Left lobe of liver (tissue), 2 donors: ENCODE measurements around the gene PIGL. TPM values are rescaled to one million over a fixed set of nuclear protein-coding genes. Genes with fewer than 3 reads are reported as not detected.
"Not testable (repeated sequence)": the region's sequence is repeated elsewhere in the genome, so short reads cannot be mapped to it uniquely, and the experiment has no call there.

ENCODE experiments used
- ATAC-seq: fragments of 200-7000 bp; cut with Tn5 transposase; one replicate; pipeline ENCODE4 v1.9.1; 2020; ENCODE audit warnings: mild to moderate bottlenecking, moderate library complexity
- DNase-seq: peaks from one replicate; pipeline ENCODE4 v3.0.0-alpha.2; 2020; ENCODE audit warnings: low spot score
- total RNA-seq: library from RNA; stranded (reverse); gene quantifications from one replicate; pipeline ENCODE4 v1.2.1, GENCODE V29; 2021
- donor health status: DM: no; HTN: no; CAD: no; lungs with moderate emphysema.
- donor health status: DM: no; HTN: yes; CAD: no.

The PIGL gene
- total RNA-seq, 1 donor from 2014 or later = 18.5 TPM

DNA sequence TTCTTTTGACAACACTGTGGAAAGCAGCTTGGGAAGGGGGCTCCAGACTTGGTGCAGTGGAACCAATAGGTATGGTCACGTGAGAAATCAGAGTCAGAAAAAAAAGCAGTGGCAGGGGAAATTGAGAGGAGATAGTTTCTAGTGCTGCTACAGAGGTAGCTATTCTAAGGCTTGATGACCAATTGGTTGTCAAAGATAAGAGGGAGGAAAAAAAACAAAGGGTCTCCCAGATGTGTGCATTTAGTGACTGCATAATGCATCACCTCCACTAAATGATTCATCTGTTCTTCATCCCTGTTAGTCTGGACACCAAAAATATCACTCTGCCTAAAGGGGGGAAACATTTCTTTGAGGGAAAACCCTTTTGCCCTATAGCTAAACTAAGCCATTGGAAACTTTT lies 56.5 kb downstream of the PIGL start:
- no peak for DNase-seq
- ATAC-seq = no peak

DNA sequence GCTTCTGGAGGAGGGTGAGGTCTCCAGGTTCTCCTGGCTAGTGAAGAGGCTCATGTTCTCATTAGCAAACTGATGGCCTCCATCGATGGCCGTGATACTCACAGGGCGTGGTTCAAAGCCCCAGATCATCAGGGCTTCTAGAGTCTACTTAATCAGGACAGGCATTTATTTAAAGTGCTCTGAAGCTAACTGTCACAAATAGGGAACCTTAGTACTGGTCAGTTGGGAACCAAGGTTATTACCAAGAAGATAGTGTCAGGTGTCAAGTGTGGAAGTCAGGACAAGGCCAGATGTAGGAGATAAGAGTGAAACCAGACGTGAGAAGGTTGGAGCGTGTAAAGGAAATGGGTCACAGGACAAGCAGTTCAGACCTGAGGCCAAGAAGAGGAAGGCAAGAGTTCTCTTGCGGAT lies 56.9 kb downstream of the PIGL start:
- ATAC-seq (no peak), DNase-seq (no peak)

DNA sequence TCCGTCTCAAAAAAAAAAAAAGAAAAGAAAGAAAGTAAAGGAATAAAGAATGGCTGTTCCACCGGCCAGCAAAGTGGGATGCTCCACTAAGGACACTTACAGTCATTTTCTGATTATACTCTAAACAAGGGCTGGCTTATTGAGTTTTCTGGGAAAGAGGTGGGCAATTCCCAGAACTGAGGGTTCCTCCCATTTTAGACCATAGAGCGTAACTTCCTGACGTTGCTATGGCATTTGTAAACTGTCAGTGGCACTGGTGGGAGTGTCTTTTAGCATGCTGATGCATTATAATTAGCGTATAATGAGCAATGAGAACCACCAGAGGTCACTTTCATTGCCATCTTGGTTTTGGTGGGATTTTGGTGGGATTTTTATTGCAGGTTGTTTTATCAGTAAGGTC lies 58.0 kb downstream of the PIGL start:
- no peak for DNase-seq
- no peak for ATAC-seq

DNA sequence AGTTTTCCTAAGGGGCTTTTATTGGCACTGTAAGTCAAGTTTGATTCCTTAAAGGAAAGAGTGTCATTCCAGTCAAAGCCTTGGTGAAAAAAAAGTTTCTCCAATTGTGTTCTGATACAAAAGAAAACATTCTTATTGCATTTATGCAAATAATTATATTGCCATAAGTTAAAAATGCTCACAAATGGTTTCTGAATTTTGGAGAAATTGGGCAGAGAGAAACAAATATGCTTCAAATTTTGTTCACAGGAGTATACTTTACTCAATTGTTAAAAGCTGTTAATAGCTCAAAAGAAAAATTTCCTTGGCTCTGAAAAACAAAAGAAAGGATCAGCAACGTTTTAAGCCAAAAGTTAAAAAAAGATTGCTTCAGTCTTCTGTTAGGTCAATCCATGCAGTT lies 60.2 kb downstream of the PIGL start:
- DNase-seq (no peak), ATAC-seq (no peak)

DNA sequence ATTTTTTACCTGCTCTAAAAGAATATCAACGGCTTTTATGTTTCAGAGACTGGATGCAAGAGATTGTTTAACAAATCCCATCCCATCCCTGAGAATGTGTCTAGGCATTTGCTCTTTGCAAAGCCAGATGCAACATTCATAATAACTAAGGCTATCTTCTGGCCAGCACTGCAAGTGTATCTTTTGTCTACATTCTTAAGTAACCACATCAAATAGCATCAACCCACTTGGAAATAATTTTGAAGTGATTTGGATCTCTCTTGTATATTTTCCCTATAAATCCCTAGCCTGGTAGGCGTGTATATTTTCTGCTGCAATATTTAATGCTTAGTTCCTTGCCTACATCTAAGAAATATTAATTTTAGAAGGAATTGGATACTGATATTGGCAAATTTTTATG lies 64.3 kb downstream of the PIGL start:
- ATAC-seq (no peak), DNase-seq (no peak)

DNA sequence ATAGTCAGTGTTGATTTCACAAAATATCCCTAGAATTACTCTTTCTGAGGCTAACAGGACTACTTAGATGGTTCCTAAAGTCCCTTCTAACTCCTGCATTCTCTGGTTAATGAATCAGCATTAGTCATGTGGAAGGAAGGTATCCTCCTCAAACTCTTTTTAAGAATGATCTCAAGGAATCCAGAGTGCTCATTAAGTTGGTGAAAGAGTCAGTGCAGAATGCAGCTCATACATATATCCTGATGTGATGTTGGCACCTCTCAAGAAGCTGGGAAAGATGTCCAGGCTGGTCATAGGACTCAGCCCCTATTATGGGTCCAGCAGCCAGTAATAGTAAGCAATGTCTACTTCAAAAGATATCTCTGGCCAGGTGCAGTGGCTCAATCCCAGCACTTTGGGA lies 65.5 kb downstream of the PIGL start:
- DNase-seq (no peak), ATAC-seq (no peak)

DNA sequence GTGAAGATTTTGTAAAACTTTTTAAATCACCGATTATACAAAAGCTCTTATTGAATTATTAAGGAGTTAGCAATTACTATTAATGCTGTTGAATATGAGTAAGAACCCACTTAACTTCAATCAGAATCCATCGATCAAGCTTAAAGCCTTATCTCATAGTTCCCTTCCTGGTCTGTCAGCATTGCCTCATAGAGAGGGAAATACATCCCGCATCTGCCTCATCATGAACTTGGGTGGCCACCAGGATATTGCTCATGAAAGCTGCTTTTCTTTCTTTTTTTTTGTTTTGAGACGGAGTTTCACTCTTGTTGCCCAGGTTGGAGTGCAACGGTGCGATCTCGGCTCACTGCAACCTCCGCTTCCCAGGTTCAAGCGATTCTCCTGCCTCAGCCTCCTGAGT lies 66.7 kb downstream of the PIGL start:
- ATAC-seq (no peak), DNase-seq (peak; percentile 22)

DNA sequence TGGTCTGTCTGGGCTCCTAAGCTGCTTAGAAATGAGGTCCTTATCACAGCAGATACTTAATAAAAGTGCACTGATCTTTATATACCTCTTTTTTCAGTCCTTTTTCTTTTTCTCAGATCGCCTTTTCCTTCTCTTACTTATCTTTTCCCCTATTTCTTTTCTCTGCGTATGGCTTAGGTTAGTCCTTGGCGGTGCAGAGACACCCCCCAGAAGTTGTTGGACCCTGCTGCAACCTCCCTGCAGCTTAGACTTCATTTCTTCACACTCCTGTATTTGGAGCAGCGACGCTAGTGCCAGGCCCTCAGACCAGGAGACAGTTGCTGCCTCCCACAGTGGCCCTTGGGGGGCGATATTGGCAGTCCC lies 68.6 kb downstream of the PIGL start:
- no peak for DNase-seq
- no peak for ATAC-seq

DNA sequence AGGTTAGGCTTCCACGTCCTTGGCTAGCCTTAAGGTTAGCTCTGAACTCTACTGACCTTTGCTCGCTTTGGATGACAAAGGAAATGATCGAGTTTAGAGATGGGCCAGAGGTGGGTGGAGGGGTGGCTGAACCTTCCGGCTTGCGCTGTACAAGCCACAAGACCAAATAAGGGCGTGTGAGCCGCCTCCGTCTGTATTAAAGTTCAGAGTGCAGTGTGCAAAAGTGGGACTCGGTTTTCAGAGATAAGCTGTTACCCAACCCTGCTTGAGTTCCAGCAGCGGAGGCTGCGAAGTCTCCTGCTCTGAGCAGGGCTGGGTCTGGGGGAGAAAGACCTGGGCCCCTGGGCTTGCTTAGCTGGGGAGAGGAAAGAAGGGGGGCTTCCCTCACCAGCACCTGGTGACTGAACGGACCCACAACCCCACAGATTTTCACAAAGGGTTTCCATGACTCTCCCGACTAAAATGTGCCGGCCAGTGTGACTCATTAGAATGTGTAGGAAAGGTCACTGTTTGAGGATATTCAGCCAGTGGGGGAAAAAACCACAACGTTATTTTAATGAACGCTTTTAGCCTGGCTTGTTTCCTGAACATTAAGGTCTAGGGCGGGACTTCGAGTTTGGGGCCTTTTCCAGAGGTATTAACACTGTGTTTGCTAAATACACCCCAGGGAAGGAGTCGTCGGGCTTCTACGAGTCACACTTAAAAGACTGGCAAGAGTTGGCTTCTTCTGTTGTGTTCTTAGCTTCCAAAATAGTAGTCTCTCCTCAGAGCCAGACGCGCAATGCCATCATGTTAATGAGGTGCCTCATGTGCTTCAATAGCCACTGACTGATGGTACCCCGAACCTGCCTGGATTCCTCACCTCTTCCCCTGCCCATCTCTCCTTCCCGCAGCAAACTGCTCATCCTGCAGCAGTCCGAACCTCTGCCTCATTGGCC lies 69.3 kb downstream of the PIGL start:
- DNase-seq (peak; percentile 96), ATAC-seq (peak; percentile 90)

DNA sequence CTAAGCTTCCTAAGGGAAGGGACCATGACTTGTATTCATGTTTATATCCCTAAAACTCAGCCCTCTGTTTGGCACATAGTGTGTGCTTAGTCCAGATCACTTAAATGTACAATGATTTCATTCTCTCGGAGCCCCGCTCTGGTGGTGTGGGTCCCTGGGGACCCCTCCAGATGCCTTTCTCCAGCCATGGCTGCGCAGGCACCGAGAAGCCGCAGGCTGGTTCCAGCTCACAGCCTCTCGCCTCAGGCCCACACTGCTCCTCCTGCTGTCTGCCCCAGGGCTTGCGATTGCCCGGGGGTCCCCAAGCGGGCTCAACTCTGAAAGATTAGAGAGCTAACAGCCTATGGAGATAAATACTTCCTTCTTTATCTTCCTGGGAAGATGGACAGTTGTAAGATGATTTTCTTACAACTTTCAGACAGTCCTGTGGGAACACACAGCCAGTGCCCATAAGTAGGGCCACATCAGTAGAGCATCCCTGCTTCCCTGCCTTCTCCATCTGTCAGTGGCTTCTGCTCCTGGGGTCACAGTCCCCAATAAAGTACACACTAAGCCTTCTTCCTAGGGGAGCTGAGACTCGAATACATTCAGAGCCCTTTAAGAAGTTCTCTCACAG lies 70.0 kb downstream of the PIGL start:
- no peak for DNase-seq
- ATAC-seq = no peak

DNA sequence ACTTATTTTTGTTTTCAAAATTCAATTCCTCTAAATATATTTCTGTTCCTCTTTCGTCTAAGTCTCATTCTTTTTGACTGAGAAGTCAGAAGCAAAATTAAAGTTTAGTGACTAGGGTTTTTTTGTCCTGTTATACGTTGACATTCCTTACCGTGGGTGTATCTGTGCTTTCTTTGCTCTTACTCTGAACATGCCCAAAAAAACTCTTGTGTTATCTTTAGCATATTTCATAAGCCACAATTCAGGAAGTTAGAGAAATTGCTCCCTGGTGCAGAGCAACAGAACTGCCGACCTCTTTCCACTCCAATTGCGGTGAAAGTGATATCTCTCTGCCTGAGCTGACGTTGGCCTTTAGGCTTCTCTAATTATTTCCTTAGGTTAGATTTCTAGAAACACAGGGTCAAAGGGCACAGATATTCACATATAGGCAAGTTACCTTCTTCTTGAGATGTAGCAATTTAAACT lies 70.6 kb downstream of the PIGL start:
- DNase-seq (no peak), ATAC-seq (no peak)

DNA sequence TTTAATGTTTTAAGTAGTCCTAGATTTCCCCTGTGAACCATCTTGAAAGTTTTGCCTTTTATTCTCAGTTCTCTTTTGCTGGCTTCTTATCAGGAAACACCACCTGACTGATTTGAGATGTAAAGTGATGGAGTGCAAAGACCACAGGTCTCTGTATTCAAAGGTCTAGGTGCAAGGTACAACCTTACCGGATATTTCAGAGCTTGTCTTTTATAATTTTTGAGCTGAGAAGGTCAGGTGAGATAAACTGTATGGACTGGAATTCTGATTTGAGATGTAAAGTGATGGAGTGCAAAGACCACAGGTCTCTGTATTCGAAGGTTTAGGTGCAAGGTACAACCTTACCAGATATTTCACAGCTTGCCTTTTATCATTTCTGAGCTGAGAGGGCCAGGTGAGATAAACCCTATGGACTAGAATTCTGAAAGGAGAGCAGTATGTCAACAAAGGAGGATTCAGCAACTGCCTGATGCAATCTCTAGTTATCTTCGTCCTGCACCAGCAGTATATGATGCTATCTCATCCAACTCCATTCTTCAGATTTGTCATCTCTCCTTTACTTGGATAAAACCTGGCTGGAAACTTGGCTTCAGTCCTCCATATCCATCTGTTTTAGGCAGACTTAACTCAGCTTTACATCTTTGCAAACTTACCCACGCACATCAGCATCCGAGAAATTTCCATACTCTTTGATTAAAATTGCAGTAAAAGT lies 72.0 kb downstream of the PIGL start:
- DNase-seq = no peak
- ATAC-seq = no peak

DNA sequence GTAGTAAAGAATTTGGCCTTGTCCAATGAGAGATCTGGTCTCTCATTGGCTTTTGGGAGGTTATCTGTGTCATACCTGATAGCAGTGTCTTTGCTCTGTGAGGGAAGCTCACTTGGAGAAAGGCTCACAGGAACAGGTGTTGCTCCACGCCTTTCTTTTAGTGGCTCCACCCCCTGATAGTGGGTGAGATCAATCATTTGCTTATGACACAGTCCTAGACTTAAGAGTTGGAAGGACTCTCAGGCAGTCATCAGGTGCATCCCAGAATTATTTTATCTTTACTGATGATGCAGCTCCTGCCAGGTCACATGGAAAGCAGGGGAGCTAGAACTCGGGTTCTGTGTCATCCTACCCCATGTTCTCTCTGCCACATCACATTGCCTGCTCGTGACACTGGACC lies 76.9 kb downstream of the PIGL start:
- ATAC-seq (no peak), DNase-seq (no peak)

DNA sequence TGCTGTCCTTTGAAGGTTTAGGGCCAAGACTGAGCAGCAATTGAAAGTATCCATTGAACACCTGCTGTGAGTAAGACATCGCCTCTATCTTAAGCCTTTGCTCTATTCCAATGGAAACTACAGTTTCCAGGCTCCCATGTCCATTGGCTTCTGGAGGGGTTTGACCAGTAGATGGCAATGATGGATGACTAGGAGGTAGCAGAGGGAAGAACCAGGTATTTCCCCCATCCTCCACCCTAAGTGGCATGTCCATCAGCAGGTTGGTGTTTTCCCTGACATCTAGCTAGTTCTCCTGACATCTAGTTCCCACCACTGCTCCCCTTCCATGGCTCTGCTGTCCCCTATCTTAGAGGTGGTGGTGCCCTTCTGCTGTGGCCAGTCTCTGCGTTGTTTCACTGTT lies 77.5 kb downstream of the PIGL start:
- ATAC-seq (peak; percentile 32), DNase-seq (no peak)

DNA sequence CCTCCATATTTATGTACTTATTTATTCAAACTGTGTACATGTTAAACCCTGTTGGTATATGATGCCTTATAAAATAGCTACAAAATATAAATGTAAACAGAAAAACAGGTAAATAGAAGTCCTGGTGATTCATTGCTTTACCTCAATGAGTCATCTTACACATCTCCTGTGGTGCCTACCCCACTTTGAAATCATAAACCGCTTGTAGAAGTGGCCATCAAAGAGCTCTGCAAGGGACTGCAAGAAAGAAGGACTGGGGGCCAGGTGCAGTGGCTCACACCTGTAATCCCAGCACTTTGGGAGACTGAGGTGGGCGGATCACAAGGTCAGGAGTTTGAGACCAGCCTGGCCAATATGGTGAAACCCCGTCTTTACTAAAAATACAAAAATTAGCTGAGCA lies 79.1 kb downstream of the PIGL start:
- not testable (repeated sequence) for ATAC-seq, DNase-seq

DNA sequence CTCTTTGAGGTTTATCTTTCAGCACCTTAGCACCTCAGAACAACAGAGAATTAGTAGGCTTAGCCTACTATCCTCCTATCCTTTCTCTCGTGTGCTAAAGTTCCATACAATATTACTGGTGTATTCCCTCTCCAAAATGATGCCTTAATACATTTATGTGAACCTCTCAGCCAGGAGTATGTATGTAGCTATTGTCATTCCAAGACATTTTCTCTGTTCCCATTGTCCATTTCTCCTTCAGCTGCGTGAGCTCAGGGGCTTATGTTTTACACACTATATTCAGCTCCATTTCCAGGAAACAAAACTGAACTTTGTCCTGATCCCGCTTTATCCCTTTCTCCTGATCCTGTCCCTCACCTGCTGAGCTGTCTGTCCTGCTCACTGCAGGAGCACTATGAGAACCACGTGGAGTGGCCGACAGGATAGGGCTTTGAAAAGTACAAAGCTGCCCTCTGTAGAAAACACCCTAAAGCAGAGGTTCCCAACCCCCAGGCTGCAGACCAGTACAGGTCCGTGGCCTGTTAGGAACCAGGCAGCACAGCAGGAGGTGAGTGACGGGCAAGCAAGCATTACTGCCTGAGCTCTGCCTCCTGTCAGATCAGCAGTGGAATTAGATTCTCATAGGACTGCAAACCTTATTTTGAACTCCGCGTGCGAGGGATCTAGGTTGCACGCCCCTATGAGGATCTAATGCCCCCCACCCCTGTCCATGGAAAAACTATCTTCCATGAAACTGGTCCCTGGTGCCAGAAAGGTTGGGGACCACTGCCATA lies 80.5 kb downstream of the PIGL start:
- ATAC-seq (peak; percentile 61), DNase-seq (peak; percentile 62)

DNA sequence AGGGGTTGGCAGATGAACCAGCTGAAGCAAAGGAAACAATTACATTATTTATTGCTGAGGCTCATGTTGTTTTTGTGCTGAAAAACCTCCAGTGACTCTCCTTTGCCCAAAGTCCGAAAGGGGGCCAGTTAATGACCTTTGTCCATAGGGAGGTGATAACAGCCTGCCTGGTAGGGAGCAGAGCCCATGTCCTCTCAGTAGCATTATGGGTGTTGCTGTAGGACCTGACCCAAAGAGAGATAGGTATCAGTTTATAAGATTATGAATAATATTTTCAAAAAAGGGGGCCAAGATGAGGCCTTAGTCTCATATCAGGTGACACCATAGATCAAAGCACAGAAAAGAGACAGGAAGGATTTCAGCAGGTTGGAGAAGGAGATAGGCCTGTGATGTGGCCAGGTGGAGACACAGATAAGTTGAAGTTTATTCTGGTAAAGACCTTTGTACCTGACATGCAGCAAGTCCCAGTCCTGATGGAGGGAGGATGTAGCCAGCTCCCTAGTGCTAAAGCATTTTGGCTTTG lies 81.2 kb downstream of the PIGL start:
- ATAC-seq (peak; percentile 77), DNase-seq (peak; percentile 88)

DNA sequence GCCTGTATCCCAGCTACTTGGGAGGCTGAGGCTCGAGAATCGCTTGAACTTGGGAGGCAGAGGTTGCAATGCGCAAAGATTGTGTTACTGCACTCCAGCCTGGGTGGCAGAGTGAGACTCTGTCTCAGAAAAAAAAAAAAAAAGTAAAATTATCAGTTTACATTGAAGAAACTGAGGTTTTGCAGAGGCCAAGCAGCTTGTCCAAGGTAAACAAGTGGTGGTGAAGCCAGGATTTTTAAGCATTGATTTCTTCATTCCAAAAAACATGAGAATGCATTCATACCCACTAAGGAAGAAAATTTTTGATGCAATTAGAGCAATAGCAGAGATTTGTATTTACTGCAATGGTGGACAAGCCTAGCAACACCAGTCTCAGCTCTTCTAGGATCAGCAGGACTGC lies 83.5 kb downstream of the PIGL start:
- no peak for ATAC-seq
- no peak for DNase-seq

DNA sequence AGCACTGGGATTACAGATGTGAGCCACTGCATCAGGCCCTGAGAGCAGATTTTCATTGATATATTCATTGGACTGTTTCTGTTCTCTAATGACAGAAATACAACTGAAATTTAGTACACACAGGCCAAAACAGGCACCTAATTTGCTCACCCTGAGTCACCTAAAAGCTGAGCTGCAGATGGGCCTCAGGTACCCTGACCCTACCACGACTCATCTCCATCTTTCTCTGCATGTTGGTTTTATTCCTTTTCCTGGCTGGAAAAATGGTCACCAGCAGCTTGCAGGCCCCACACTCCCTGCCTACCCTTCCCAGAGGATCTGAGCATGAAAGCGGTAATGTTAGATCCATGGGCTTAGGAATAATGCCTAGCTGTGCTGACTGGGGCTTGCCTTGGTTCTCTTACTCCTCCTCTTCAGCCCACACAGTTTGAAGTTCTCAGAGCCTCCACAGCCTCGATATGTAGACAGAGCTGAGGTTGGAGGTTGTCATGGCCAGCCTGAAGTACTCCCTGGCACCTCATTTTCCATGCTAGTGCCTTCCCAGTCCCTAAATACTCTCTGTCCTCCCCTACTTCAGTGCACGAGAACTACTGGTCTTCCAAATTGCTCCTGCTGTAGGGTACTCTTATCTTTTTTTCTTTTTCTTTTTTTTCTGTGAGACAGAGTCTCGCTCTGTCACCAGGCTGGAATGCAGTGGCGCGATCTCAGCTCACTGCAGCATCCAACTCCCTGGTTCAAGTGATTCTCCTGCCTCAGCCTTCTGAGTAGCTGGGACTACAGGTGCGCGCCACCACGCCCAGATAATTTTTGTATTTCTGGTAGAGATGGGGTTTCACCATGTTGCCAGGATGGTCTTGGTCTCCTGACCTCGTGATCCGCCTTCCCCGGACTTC lies 85.2 kb downstream of the PIGL start:
- DNase-seq = no peak
- no peak for ATAC-seq

DNA sequence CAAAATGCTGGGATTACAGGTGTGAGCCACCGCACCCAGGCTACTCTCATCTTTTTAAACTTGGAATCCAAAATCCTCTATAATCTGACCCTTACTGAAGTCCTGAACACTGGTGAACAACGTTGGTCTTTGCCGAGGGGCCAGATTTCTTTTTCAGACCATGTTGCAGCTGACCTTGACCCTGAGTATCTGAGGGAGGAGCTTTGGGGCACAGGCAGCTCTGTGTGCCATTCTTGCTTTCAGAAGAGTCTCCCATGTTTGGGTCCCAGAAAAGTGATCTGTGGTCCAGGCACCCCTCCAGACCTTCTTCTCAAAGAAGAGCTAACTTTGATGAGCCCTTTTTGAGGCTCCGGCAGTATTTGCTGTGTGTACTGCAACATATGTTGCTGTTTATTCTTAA lies 85.8 kb downstream of the PIGL start:
- ATAC-seq (no peak), DNase-seq (no peak)
